K562 (cell line): ENCODE results near the gene ZNF432. TPM values are rescaled to one million over a fixed set of nuclear protein-coding genes. Genes with fewer than 3 reads are reported as not detected.

Experiments
- CREB1 ChIP-seq, 2 experiments: sonication (generic) in 1 of 2; formaldehyde crosslinking in 1 of 2; IDR thresholded peaks; 2 replicates each; pipeline versions ENCODE4 v1.6.1 to v1.8.0; 2012 to 2022; ENCODE audit warnings: inconsistent platforms in 1 of 2, mild to moderate bottlenecking in 1 of 2, missing genetic modification reagents in 1 of 2, moderate library complexity in 1 of 2
- CREBBP ChIP-seq: IDR thresholded peaks from one replicate; pipeline ENCODE4 v1.6.1; 2012; ENCODE audit warnings: low read depth, mild to moderate bottlenecking, control low read depth, inconsistent platforms, low read length
- CXXC5 ChIP-seq: fragments of 250-450 bp; sonication (Bioruptor Pico); IDR thresholded peaks from 2 replicates; pipeline ENCODE4 v1.8.0; 2022; ENCODE audit warnings: inconsistent platforms, mild to moderate bottlenecking, moderate library complexity
- ELF4 ChIP-seq: fragments of 450-650 bp; formaldehyde crosslinking; IDR thresholded peaks from 2 replicates; pipeline ENCODE4 v1.4.0; 2022; ENCODE audit warnings: missing genetic modification characterization
- EP300 ChIP-seq: IDR thresholded peaks from 2 replicates; pipeline ENCODE4 v1.6.1; 2012; ENCODE audit warnings: low read length, improper control_type of control experiment
- FOXM1 ChIP-seq, 2 experiments: fragments of 450-650 bp in 1 of 2; sonication (generic) in 1 of 2; formaldehyde crosslinking in 1 of 2; IDR thresholded peaks; 2 replicates each; pipeline versions ENCODE4 v1.6.1 to v1.9.0; 2017 to 2022; ENCODE audit warnings: low read depth in 2 of 2, mild to moderate bottlenecking in 2 of 2, missing genetic modification reagents in 1 of 2, moderate library complexity in 1 of 2
- KAT8 ChIP-seq: fragments of 450-650 bp; IDR thresholded peaks from 2 replicates; pipeline ENCODE4 v1.6.1; 2016; ENCODE audit warnings: low read depth, mild to moderate bottlenecking
- KLF1 ChIP-seq: fragments of 450-650 bp; IDR thresholded peaks from 2 replicates; pipeline ENCODE4 v1.6.1; 2016; ENCODE audit warnings: missing genetic modification characterization, missing compliant biosample characterization
- KLF10 ChIP-seq: fragments of 250-450 bp; sonication (Bioruptor Pico); IDR thresholded peaks from 2 replicates; pipeline ENCODE4 v1.6.1; 2021; ENCODE audit warnings: matching md5 sums
- L3MBTL2 ChIP-seq: fragments of 450-650 bp; IDR thresholded peaks from 2 replicates; pipeline ENCODE4 v1.6.1; 2016; ENCODE audit warnings: mild to moderate bottlenecking, moderate library complexity
- MBD2 ChIP-seq: sonication (generic); IDR thresholded peaks from 2 replicates; pipeline ENCODE4 v1.6.1; 2016; ENCODE audit warnings: low read depth, borderline replicate concordance
- OTX1 ChIP-seq: fragments of 450-650 bp; formaldehyde crosslinking; IDR thresholded peaks from 2 replicates; pipeline ENCODE4 v1.4.0; 2022; ENCODE audit warnings: mild to moderate bottlenecking
- POLR2A ChIP-seq: fragments of 450-650 bp; conservative IDR thresholded peaks from 2 replicates; pipeline ENCODE4 v1.6.1; 2016
- POLR2AphosphoS5 ChIP-seq: IDR thresholded peaks from 2 replicates; pipeline ENCODE4 v1.6.1; 2011; ENCODE audit warnings: mild to moderate bottlenecking, low read depth, low read length, moderate library complexity; ENCODE audit not compliant: control insufficient read depth, insufficient read depth
- PTBP1 ChIP-seq: fragments of 200-400 bp; formaldehyde crosslinking; IDR thresholded peaks from 2 replicates; pipeline ENCODE4 v1.6.1; 2017; ENCODE audit warnings: low read depth, low read length
- SFPQ ChIP-seq: fragments of 200-400 bp; formaldehyde crosslinking; IDR thresholded peaks from 2 replicates; pipeline ENCODE4 v1.6.1; 2017; ENCODE audit warnings: mild to moderate bottlenecking, low read depth, low read length, moderate library complexity
- SMARCE1 ChIP-seq: fragments of 450-650 bp; IDR thresholded peaks from 2 replicates; pipeline ENCODE4 v1.7.1; 2016; ENCODE audit warnings: mild to moderate bottlenecking
- ZNF316 ChIP-seq: fragments of 450-650 bp; IDR thresholded peaks from 2 replicates; pipeline ENCODE4 v1.6.1; 2016
- polyA plus RNA-seq, 8 experiments: library from polyadenylated mRNA; depleted of rRNA in 4 of 8; stranded (reverse) in 5 of 8; unstranded in 3 of 8; fragments of >200 nt; fragmentation: Nextera tagmentation in 2 of 8; fragmentation: Illumina TruSeq in 1 of 8; extraction: Ambion mirVana in 2 of 8; extraction: Trizol in 1 of 8; gene quantifications; 2 replicates each; pipeline versions ENCODE4 v1.2.1 to v1.2.3, GENCODE V29; 2011 to 2014; ENCODE audit warnings: inconsistent platforms in 1 of 8, missing spikeins in 1 of 8
- total RNA-seq, 7 experiments: library from RNA; depleted of rRNA in 6 of 7; stranded (reverse); fragments of >200 nt in 6 of 7; fragmentation: Illumina TruSeq in 2 of 7; extraction: Trizol in 2 of 7; gene quantifications; 2 replicates each; pipeline versions ENCODE4 v1.2.1 to v1.2.3, GENCODE V29; 2011 to 2021; ENCODE audit warnings: low replicate concordance in 1 of 7
- TF ChIP-seq, protein P1 (sequence below): fragments of 250-450 bp; sonication (Bioruptor Pico); IDR thresholded peaks from 2 replicates; pipeline ENCODE4 v1.4.0; 2020
- TF ChIP-seq, protein P2 (sequence below): fragments of 250-450 bp; sonication (Bioruptor Pico); IDR thresholded peaks from 2 replicates; pipeline ENCODE4 v1.9.0; 2021; ENCODE audit warnings: mild to moderate bottlenecking, inconsistent platforms
- TF ChIP-seq, protein P3 (sequence below): fragments of 450-650 bp; IDR thresholded peaks from one replicate; pipeline ENCODE4 v1.6.1; 2018; ENCODE audit warnings: mild to moderate bottlenecking, moderate library complexity; ENCODE audit not compliant: partially characterized antibody

Gene ZNF432
- total and polyA plus RNA-seq, 9 of the 15 experiments (the other 6 are each of a cell fraction or from before 2014, with no cell fraction given) = 2.6 to 6.8 (median 4.0) TPM

- TF ChIP-seq FOXM1 (IDR thresholded peaks at IDR 0.05; ENCODE audit: low read depth) (0 out of 2 replicates have a peak, but pooled peaks have one; percentile 8), FOXM1 (CRISPR knock-in tag; IDR thresholded peaks at IDR 0.05; ENCODE audit: low read depth) (no peak), CREB1 (IDR thresholded peaks at IDR 0.05) (peak; percentile 80), CREB1 (CRISPR knock-in tag; IDR thresholded peaks at IDR 0.05) (peak; percentile 87), SMARCE1 (0 out of 2 replicates have a peak, but pooled peaks have one; percentile 37), CXXC5 (CRISPR knock-in tag) (peak; percentile 91), KLF10 (no peak), OTX1 (CRISPR knock-in tag) (no peak), KAT8 (peak; percentile 55; the same call in 1 of the 2 replicates), POLR2A (peak; percentile 79), MBD2 (0 out of 2 replicates have a peak, but pooled peaks have one; percentile 48), PTBP1 (no peak), CREBBP (no peak), POLR2AphosphoS5 (peak; percentile 19; the same call in 1 of the 2 replicates), KLF1 (tag) (no peak), EP300 (no peak), ZNF316 (peak; percentile 62), L3MBTL2 (peak; percentile 62; the same call in 1 of the 2 replicates), SFPQ (no peak), ELF4 (CRISPR knock-in tag) (peak; percentile 46; the same call in 1 of the 2 replicates)
- TF ChIP-seq, protein P1, sequence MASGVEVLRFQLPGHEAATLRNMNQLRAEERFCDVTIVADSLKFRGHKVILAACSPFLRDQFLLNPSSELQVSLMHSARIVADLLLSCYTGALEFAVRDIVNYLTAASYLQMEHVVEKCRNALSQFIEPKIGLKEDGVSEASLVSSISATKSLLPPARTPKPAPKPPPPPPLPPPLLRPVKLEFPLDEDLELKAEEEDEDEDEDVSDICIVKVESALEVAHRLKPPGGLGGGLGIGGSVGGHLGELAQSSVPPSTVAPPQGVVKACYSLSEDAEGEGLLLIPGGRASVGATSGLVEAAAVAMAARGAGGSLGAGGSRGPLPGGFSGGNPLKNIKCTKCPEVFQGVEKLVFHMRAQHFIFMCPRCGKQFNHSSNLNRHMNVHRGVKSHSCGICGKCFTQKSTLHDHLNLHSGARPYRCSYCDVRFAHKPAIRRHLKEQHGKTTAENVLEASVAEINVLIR (CRISPR knock-in tag) = peak; percentile 63; the same call in 1 of the 2 replicates
- TF ChIP-seq, protein P2, sequence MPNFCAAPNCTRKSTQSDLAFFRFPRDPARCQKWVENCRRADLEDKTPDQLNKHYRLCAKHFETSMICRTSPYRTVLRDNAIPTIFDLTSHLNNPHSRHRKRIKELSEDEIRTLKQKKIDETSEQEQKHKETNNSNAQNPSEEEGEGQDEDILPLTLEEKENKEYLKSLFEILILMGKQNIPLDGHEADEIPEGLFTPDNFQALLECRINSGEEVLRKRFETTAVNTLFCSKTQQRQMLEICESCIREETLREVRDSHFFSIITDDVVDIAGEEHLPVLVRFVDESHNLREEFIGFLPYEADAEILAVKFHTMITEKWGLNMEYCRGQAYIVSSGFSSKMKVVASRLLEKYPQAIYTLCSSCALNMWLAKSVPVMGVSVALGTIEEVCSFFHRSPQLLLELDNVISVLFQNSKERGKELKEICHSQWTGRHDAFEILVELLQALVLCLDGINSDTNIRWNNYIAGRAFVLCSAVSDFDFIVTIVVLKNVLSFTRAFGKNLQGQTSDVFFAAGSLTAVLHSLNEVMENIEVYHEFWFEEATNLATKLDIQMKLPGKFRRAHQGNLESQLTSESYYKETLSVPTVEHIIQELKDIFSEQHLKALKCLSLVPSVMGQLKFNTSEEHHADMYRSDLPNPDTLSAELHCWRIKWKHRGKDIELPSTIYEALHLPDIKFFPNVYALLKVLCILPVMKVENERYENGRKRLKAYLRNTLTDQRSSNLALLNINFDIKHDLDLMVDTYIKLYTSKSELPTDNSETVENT (CRISPR knock-in tag) = no peak
- TF ChIP-seq, protein P3, sequence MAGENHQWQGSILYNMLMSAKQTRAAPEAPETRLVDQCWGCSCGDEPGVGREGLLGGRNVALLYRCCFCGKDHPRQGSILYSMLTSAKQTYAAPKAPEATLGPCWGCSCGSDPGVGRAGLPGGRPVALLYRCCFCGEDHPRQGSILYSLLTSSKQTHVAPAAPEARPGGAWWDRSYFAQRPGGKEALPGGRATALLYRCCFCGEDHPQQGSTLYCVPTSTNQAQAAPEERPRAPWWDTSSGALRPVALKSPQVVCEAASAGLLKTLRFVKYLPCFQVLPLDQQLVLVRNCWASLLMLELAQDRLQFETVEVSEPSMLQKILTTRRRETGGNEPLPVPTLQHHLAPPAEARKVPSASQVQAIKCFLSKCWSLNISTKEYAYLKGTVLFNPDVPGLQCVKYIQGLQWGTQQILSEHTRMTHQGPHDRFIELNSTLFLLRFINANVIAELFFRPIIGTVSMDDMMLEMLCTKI = no peak
These were observed at the start of gene ZNF432 (continued) for GRCh38 chr19:52048555-52049501.
